HEK293 (cell line): ENCODE measurements around the gene GMDS.

Experiments
- ATF2 ChIP-seq: fragments of 450-650 bp; formaldehyde crosslinking; IDR thresholded peaks from 2 replicates; pipeline ENCODE4 v1.5.1; 2016; ENCODE audit warnings: missing biosample characterization, missing genetic modification characterization, low read depth
- EGR2 ChIP-seq: fragments of 450-650 bp; formaldehyde crosslinking; IDR thresholded peaks from 2 replicates; pipeline ENCODE4 v1.5.1; 2016; ENCODE audit warnings: low read depth, missing biosample characterization, missing genetic modification characterization
- GLIS2 ChIP-seq: fragments of 450-650 bp; formaldehyde crosslinking; IDR thresholded peaks from 2 replicates; pipeline ENCODE4 v1.5.1; 2016; ENCODE audit warnings: missing biosample characterization, missing genetic modification characterization
- KLF1 ChIP-seq: fragments of 450-650 bp; formaldehyde crosslinking; IDR thresholded peaks from 2 replicates; pipeline ENCODE4 v1.5.1; 2016; ENCODE audit warnings: missing biosample characterization, missing genetic modification characterization
- KLF16 ChIP-seq: fragments of 450-650 bp; formaldehyde crosslinking; IDR thresholded peaks from 2 replicates; pipeline ENCODE4 v1.5.1; 2017; ENCODE audit warnings: missing biosample characterization, missing genetic modification characterization
- PRDM1 ChIP-seq: fragments of 450-650 bp; formaldehyde crosslinking; IDR thresholded peaks from 2 replicates; pipeline ENCODE4; 2016; ENCODE audit warnings: missing biosample characterization, missing genetic modification characterization
- REPIN1 ChIP-seq: fragments of 450-650 bp; formaldehyde crosslinking; IDR thresholded peaks from 2 replicates; pipeline ENCODE4 v1.5.1; 2017; ENCODE audit warnings: missing biosample characterization, missing genetic modification characterization, low read depth
- TSHZ1 ChIP-seq: fragments of 450-650 bp; formaldehyde crosslinking; IDR thresholded peaks from 2 replicates; pipeline ENCODE4 v1.5.1; 2016; ENCODE audit warnings: missing biosample characterization, missing genetic modification characterization, borderline replicate concordance
- YY2 ChIP-seq: fragments of 450-650 bp; formaldehyde crosslinking; IDR thresholded peaks from 2 replicates; pipeline ENCODE4 v1.5.1; 2016; ENCODE audit warnings: missing biosample characterization, missing genetic modification characterization
- ZFP3 ChIP-seq: fragments of 450-650 bp; formaldehyde crosslinking; IDR thresholded peaks from 2 replicates; pipeline ENCODE4 v1.5.1; 2016; ENCODE audit warnings: low read depth, missing biosample characterization, missing genetic modification characterization
- ZFP37 ChIP-seq: fragments of 450-650 bp; formaldehyde crosslinking; IDR thresholded peaks from 2 replicates; pipeline ENCODE4 v1.5.1; 2016; ENCODE audit warnings: missing biosample characterization, missing genetic modification characterization
- ZFP41 ChIP-seq: fragments of 450-650 bp; formaldehyde crosslinking; IDR thresholded peaks from 2 replicates; pipeline ENCODE4 v1.5.1; 2016; ENCODE audit warnings: missing biosample characterization, missing genetic modification characterization, borderline replicate concordance
- ZIC2 ChIP-seq: fragments of 450-650 bp; formaldehyde crosslinking; IDR thresholded peaks from 2 replicates; pipeline ENCODE4 v1.5.1; 2016; ENCODE audit warnings: missing biosample characterization, missing genetic modification characterization
- ZNF121 ChIP-seq: fragments of 450-650 bp; formaldehyde crosslinking; IDR thresholded peaks from 2 replicates; pipeline ENCODE4 v1.5.1; 2016; ENCODE audit warnings: missing biosample characterization, missing genetic modification characterization
- ZNF138 ChIP-seq: fragments of 450-650 bp; formaldehyde crosslinking; IDR thresholded peaks from 2 replicates; pipeline ENCODE4 v1.5.1; 2016; ENCODE audit warnings: missing biosample characterization, missing genetic modification characterization, borderline replicate concordance
- ZNF16 ChIP-seq: fragments of 450-650 bp; formaldehyde crosslinking; IDR thresholded peaks from 2 replicates; pipeline ENCODE4 v1.5.1; 2016; ENCODE audit warnings: low read depth, missing biosample characterization, missing genetic modification characterization
- ZNF26 ChIP-seq: fragments of 450-650 bp; formaldehyde crosslinking; IDR thresholded peaks from 2 replicates; pipeline ENCODE4 v1.5.1; 2016; ENCODE audit warnings: missing biosample characterization, missing genetic modification characterization
- ZNF449 ChIP-seq: fragments of 450-650 bp; formaldehyde crosslinking; IDR thresholded peaks from 2 replicates; pipeline ENCODE4 v1.5.1; 2017; ENCODE audit warnings: missing biosample characterization, mild to moderate bottlenecking, missing genetic modification characterization, moderate library complexity
- ZNF48 ChIP-seq: fragments of 450-650 bp; formaldehyde crosslinking; IDR thresholded peaks from 2 replicates; pipeline ENCODE4 v1.5.1; 2016; ENCODE audit warnings: missing biosample characterization, missing genetic modification characterization
- ZNF510 ChIP-seq: fragments of 450-650 bp; formaldehyde crosslinking; IDR thresholded peaks from 2 replicates; pipeline ENCODE4 v1.5.1; 2018; ENCODE audit warnings: mild to moderate bottlenecking, missing genetic modification characterization, missing biosample characterization; ENCODE audit not compliant: insufficient replicate concordance
- ZNF518A ChIP-seq: fragments of 450-650 bp; formaldehyde crosslinking; conservative IDR thresholded peaks from 2 replicates; pipeline ENCODE4 v1.5.1; 2016; ENCODE audit warnings: low read depth, missing biosample characterization, missing genetic modification characterization
- ZNF561 ChIP-seq: fragments of 450-650 bp; IDR thresholded peaks from 2 replicates; pipeline ENCODE4 v1.5.1; 2018; ENCODE audit warnings: missing biosample characterization, missing genetic modification characterization, borderline replicate concordance
- ZNF629 ChIP-seq: fragments of 450-650 bp; formaldehyde crosslinking; IDR thresholded peaks from 2 replicates; pipeline ENCODE4 v1.5.1; 2017; ENCODE audit warnings: missing biosample characterization, missing genetic modification characterization
- ZNF645 ChIP-seq: fragments of 450-650 bp; formaldehyde crosslinking; IDR thresholded peaks from 2 replicates; pipeline ENCODE4; 2016; ENCODE audit warnings: missing biosample characterization, missing genetic modification characterization
- ZNF658 ChIP-seq: fragments of 450-650 bp; formaldehyde crosslinking; IDR thresholded peaks from 2 replicates; pipeline ENCODE4; 2016; ENCODE audit warnings: missing biosample characterization, missing genetic modification characterization
- ZXDB ChIP-seq: fragments of 450-650 bp; formaldehyde crosslinking; IDR thresholded peaks from 2 replicates; pipeline ENCODE4 v1.5.1; 2016; ENCODE audit warnings: missing biosample characterization, missing genetic modification characterization

The GMDS gene

GRCh38 chr6:1597121-1597744, 648.2 kb downstream of the GMDS start (continued):
- no peak for TF ChIP-seq ZNF645
- peak; percentile 97 for TF ChIP-seq ZXDB (tag by site-specific recombination)
- peak; percentile 15; the same call in 1 of the 2 replicates for TF ChIP-seq REPIN1 (tag by site-specific recombination)
- TF ChIP-seq ZNF658: no peak
- no peak for TF ChIP-seq ZNF26
- TF ChIP-seq ZNF561 (tag by site-specific recombination): peak; percentile 56
- TF ChIP-seq ZFP3 (tag by site-specific recombination): no peak
- TF ChIP-seq ZNF449 (tag by site-specific recombination): peak; percentile 54; the same call in 1 of the 2 replicates
- TF ChIP-seq ZNF138: no peak
- TF ChIP-seq ZNF121 (tag by site-specific recombination): no peak
- TF ChIP-seq ZFP41 (tag by site-specific recombination): no peak
- peak; percentile 38; the same call in 1 of the 2 replicates for TF ChIP-seq ZNF518A
- no peak for TF ChIP-seq ZFP37
- TF ChIP-seq ZIC2: 0 out of 2 replicates have a peak, but pooled peaks have one; percentile 36
- peak; percentile 53 for TF ChIP-seq ZNF629
- no peak for TF ChIP-seq PRDM1 (tag by site-specific recombination)
- no peak for TF ChIP-seq GLIS2 (tag by site-specific recombination)
- TF ChIP-seq KLF16 (tag by site-specific recombination): peak; percentile 56
- no peak for TF ChIP-seq ZNF48 (tag by site-specific recombination)
- TF ChIP-seq ZNF510 (tag by site-specific recombination): no peak
- TF ChIP-seq YY2 (tag by site-specific recombination): no peak
- TF ChIP-seq EGR2 (tag by site-specific recombination): peak; percentile 73
- TF ChIP-seq ATF2 (tag by site-specific recombination): peak; percentile 12; the same call in 1 of the 2 replicates
- no peak for TF ChIP-seq ZNF16
- no peak for TF ChIP-seq TSHZ1 (tag by site-specific recombination)
- no peak for TF ChIP-seq KLF1 (tag by site-specific recombination)
